ENCODE measurements around the gene SACS. TPM values are rescaled to one million over a fixed set of nuclear protein-coding genes. Genes with fewer than 3 reads are reported as not detected.

SACS gene
- total and polyA plus RNA-seq, 4 donors, result 0.50 to 7.2 (median 2.9) TPM

DNA sequence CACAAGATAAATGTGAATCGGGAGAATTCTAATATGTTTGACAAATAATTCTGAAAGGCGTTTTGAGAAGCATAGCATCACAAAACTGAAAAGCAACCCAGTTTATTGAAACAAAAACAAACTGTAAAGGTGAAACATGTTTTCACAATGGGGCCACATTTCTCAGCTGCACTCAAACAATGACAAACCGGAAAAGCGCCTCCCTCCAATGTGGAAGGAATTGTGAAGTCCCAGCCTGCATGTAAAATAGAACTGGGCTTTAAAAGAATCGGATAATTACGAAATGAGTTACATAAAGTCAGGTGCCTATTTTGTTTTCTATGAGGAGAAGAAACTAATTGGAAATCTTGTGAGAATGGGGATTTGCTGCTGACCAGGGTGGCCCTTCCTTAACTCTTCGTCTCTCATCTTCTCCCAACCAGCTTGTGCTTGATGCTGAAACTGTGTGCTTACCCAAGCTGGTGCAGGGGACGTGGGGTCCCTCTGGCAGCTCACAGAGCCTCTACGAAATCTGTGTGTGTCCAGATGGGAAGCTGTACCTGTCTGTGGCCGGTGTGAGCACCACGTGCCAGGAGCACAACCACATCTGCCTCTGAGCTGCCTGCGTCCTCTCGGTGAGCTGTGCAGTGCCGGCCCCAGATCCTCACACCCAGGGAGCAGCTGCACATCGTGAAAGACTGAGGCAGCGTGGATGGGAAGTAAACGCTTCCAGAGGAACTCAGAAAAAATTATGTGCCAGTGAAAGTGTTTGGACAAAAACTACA is 109.4 kb downstream of the SACS start:
- DNase-seq (ENCODE audit: low spot score), result no peak
- H3K27me3 ChIP-seq (ENCODE audit: control insufficient read depth in 4 of 4, insufficient read depth in 4 of 4, low read length in 3 of 4), result peaks cover 0 to 4% (median 1%) of the 10 kb centered on the region in 4 donors
- H3K27ac ChIP-seq (ENCODE audit: low read depth in 1 of 2, low read length in 2 of 2), result no peak overlapping the region
- H3K4me3 ChIP-seq (ENCODE audit: low read depth in 1 of 3, low read length in 3 of 3), result no peak overlapping the region
- no peaks in the 10 kb centered on the region for H3K36me3 ChIP-seq (ENCODE audit: control insufficient read depth in 4 of 4, insufficient read depth in 3 of 4, low read depth in 1 of 4, low read length in 3 of 4)
- H3K9ac ChIP-seq (ENCODE audit: low read depth in 1 of 2, low read length in 2 of 2), result no peak overlapping the region
- H3K4me1 ChIP-seq (ENCODE audit: control insufficient read depth in 4 of 4, insufficient read depth in 4 of 4, low read length in 3 of 4), result peaks cover 0 to 1% (median 0%) of the 10 kb centered on the region in 4 donors
- 64% methylated on average over 17 of the region's 17 CpGs for WGBS
- TF ChIP-seq, protein P1, sequence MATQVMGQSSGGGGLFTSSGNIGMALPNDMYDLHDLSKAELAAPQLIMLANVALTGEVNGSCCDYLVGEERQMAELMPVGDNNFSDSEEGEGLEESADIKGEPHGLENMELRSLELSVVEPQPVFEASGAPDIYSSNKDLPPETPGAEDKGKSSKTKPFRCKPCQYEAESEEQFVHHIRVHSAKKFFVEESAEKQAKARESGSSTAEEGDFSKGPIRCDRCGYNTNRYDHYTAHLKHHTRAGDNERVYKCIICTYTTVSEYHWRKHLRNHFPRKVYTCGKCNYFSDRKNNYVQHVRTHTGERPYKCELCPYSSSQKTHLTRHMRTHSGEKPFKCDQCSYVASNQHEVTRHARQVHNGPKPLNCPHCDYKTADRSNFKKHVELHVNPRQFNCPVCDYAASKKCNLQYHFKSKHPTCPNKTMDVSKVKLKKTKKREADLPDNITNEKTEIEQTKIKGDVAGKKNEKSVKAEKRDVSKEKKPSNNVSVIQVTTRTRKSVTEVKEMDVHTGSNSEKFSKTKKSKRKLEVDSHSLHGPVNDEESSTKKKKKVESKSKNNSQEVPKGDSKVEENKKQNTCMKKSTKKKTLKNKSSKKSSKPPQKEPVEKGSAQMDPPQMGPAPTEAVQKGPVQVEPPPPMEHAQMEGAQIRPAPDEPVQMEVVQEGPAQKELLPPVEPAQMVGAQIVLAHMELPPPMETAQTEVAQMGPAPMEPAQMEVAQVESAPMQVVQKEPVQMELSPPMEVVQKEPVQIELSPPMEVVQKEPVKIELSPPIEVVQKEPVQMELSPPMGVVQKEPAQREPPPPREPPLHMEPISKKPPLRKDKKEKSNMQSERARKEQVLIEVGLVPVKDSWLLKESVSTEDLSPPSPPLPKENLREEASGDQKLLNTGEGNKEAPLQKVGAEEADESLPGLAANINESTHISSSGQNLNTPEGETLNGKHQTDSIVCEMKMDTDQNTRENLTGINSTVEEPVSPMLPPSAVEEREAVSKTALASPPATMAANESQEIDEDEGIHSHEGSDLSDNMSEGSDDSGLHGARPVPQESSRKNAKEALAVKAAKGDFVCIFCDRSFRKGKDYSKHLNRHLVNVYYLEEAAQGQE (IDR thresholded peaks at IDR 0.05), result no peak
- TF ChIP-seq, protein P2, sequence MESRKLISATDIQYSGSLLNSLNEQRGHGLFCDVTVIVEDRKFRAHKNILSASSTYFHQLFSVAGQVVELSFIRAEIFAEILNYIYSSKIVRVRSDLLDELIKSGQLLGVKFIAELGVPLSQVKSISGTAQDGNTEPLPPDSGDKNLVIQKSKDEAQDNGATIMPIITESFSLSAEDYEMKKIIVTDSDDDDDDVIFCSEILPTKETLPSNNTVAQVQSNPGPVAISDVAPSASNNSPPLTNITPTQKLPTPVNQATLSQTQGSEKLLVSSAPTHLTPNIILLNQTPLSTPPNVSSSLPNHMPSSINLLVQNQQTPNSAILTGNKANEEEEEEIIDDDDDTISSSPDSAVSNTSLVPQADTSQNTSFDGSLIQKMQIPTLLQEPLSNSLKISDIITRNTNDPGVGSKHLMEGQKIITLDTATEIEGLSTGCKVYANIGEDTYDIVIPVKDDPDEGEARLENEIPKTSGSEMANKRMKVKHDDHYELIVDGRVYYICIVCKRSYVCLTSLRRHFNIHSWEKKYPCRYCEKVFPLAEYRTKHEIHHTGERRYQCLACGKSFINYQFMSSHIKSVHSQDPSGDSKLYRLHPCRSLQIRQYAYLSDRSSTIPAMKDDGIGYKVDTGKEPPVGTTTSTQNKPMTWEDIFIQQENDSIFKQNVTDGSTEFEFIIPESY (IDR thresholded peaks at IDR 0.05), result no peak
- TF ChIP-seq, protein P3, sequence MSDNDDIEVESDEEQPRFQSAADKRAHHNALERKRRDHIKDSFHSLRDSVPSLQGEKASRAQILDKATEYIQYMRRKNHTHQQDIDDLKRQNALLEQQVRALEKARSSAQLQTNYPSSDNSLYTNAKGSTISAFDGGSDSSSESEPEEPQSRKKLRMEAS (IDR thresholded peaks at IDR 0.05), result no peak
- H3K9me3 ChIP-seq (ENCODE audit: control insufficient read depth in 4 of 4, low read length in 3 of 4), result no peaks in the 10 kb centered on the region

DNA sequence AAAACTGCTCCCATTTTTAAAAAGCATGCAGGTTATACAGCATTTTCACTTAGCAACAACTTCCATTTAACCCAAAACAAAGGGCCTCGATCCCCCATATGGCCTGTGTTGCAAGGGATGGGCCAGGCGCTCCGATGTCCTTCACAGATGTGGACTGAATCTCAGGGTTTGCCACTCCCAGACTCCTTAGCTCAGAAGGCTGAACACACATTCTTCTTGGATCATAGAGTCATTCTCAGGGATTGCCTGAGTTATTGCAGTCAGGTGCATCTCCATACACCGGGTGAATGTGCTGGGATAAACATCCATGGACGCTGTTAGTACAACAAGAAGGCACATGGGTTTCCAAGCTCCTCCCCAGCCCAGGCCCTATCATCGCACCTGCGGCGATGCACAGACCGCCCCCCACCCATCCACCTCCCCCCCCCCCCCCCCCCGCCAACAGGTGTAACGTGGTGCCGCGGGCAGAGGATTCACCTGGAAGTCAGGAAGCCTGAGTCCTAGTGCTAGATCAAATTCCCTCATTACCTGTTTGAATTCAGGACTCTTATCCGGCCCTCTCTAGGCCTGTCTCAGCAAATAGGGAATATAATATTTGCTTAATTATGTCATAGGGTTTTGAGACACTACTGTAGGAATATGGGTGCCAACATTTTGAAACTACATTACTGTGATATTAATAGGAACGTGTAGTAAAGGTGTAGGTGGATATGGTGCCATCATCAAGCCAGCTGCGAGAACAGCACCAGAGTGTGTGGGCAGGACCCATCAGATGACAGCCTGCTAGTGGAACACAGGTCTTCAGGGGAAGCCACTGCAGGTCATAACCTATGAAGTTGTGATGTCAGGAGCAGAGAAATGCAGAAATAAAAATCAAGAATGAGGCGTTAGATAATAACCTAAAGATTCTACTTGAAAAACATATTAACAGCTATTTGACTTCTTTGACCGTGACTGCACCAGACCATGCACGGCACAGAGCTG is 110.9 kb downstream of the SACS start:
- Histone ChIP-seq H3K27me3 (ENCODE audit: control insufficient read depth in 4 of 4, insufficient read depth in 4 of 4, low read length in 3 of 4) (peaks cover 0 to 4% (median 1%) of the 10 kb centered on the region in 4 donors), H3K27ac (ENCODE audit: low read depth in 1 of 2, low read length in 2 of 2) (no peak overlapping the region), H3K4me1 (ENCODE audit: control insufficient read depth in 4 of 4, insufficient read depth in 4 of 4, low read length in 3 of 4) (peaks cover 0 to 1% (median 0%) of the 10 kb centered on the region in 4 donors), H3K36me3 (ENCODE audit: control insufficient read depth in 4 of 4, insufficient read depth in 3 of 4, low read depth in 1 of 4, low read length in 3 of 4) (no peaks in the 10 kb centered on the region), H3K9ac (ENCODE audit: low read depth in 1 of 2, low read length in 2 of 2) (no peak overlapping the region), H3K9me3 (ENCODE audit: control insufficient read depth in 4 of 4, low read length in 3 of 4) (no peaks in the 10 kb centered on the region), H3K4me3 (ENCODE audit: low read depth in 1 of 3, low read length in 3 of 3) (no peak overlapping the region)
- no peak for TF ChIP-seq HNF4A (conservative IDR thresholded peaks at IDR 0.05)
- TF ChIP-seq, protein P4, sequence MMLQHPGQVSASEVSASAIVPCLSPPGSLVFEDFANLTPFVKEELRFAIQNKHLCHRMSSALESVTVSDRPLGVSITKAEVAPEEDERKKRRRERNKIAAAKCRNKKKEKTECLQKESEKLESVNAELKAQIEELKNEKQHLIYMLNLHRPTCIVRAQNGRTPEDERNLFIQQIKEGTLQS (IDR thresholded peaks at IDR 0.05), result no peak
- TF ChIP-seq, protein P5, sequence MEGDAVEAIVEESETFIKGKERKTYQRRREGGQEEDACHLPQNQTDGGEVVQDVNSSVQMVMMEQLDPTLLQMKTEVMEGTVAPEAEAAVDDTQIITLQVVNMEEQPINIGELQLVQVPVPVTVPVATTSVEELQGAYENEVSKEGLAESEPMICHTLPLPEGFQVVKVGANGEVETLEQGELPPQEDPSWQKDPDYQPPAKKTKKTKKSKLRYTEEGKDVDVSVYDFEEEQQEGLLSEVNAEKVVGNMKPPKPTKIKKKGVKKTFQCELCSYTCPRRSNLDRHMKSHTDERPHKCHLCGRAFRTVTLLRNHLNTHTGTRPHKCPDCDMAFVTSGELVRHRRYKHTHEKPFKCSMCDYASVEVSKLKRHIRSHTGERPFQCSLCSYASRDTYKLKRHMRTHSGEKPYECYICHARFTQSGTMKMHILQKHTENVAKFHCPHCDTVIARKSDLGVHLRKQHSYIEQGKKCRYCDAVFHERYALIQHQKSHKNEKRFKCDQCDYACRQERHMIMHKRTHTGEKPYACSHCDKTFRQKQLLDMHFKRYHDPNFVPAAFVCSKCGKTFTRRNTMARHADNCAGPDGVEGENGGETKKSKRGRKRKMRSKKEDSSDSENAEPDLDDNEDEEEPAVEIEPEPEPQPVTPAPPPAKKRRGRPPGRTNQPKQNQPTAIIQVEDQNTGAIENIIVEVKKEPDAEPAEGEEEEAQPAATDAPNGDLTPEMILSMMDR (IDR thresholded peaks at IDR 0.05; ENCODE audit: low read depth, low read length, missing input control), result no peak
- TF ChIP-seq, protein P1 (IDR thresholded peaks at IDR 0.05), result no peak
- TF ChIP-seq RAD21 (IDR thresholded peaks at IDR 0.05), result no peak
- TF ChIP-seq GABPA (IDR thresholded peaks at IDR 0.05 in 1 of 2, conservative IDR thresholded peaks at IDR 0.05 in 1 of 2), result no peak
- WGBS, result 85% methylated on average over 19 of the region's 19 CpGs
- no peak for DNase-seq (ENCODE audit: low spot score)

All from liver (tissue), 9 donors.